ENCODE measurements around the gene RAB11FIP5. TPM values are rescaled to one million over a fixed set of nuclear protein-coding genes. Genes with fewer than 3 reads are reported as not detected.
"Not testable (repeated sequence)": the region's sequence is repeated elsewhere in the genome, so short reads cannot be mapped to it uniquely, and the experiment has no call there.

The RAB11FIP5 gene
- total RNA-seq, 1 experiment from 2014 or later, result 12.9 TPM

- Histone ChIP-seq H3K36me3 (ENCODE audit: insufficient read depth, low read length, poor library complexity, severe bottlenecking) (no peaks in the 10 kb centered on the region), H3K27ac (ENCODE audit: low read depth, low read length, poor library complexity, severe bottlenecking) (no peak overlapping the region), H3K9me3 (ENCODE audit: low read depth, low read length, poor library complexity, severe bottlenecking) (no peaks in the 10 kb centered on the region), H3K27me3 (replicated peaks; ENCODE audit: insufficient read depth, low read depth, low read length, poor library complexity) (no peaks in the 10 kb centered on the region), H3K4me3 (ENCODE audit: low read depth, low read length, poor library complexity, severe bottlenecking) (no peak overlapping the region), H3K4me1 (ENCODE audit: insufficient read depth, low read length, poor library complexity, severe bottlenecking) (peaks cover 10% of the 10 kb centered on the region)
- no TSS peak for BruUV-seq (replicated peaks)
- ChIA-PET CTCF (no interaction called here), POLR2A (ENCODE audit: low non-redundant PET) (interaction anchor here (0.5 kb wide), 1 partner anchor 164 kb away, joined by 3 read pairs; no protein-coding TSS in a partner anchor)
- TF ChIP-seq, protein P1, sequence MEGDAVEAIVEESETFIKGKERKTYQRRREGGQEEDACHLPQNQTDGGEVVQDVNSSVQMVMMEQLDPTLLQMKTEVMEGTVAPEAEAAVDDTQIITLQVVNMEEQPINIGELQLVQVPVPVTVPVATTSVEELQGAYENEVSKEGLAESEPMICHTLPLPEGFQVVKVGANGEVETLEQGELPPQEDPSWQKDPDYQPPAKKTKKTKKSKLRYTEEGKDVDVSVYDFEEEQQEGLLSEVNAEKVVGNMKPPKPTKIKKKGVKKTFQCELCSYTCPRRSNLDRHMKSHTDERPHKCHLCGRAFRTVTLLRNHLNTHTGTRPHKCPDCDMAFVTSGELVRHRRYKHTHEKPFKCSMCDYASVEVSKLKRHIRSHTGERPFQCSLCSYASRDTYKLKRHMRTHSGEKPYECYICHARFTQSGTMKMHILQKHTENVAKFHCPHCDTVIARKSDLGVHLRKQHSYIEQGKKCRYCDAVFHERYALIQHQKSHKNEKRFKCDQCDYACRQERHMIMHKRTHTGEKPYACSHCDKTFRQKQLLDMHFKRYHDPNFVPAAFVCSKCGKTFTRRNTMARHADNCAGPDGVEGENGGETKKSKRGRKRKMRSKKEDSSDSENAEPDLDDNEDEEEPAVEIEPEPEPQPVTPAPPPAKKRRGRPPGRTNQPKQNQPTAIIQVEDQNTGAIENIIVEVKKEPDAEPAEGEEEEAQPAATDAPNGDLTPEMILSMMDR (conservative IDR thresholded peaks at IDR 0.05; ENCODE audit: low read depth, low read length), result no peak
- TF ChIP-seq EZH2 (IDR thresholded peaks at IDR 0.05; ENCODE audit: borderline replicate concordance, low read depth, low read length, poor library complexity, severe bottlenecking), result no peak
- DNase-seq (ENCODE audit: low spot score), result no peak
- intact Hi-C loops (cut with micrococcal nuclease; ENCODE audit: unreplicated experiment), result no loop called here
Observed at GRCh38 chr2:73067043-73067442, 45.7 kb downstream of the RAB11FIP5 start.

GRCh38 chr2:73065070-73065469 is 47.7 kb downstream of the RAB11FIP5 start:
- intact Hi-C loops (cut with micrococcal nuclease; ENCODE audit: unreplicated experiment); H3K4me1 ChIP-seq (ENCODE audit: insufficient read depth, low read length, poor library complexity, severe bottlenecking); CTCF ChIA-PET; H3K27ac ChIP-seq (ENCODE audit: low read depth, low read length, poor library complexity, severe bottlenecking); H3K4me3 ChIP-seq (ENCODE audit: low read depth, low read length, poor library complexity, severe bottlenecking); POLR2A ChIA-PET (ENCODE audit: low non-redundant PET); H3K36me3 ChIP-seq (ENCODE audit: insufficient read depth, low read length, poor library complexity, severe bottlenecking); H3K27me3 ChIP-seq (replicated peaks; ENCODE audit: insufficient read depth, low read depth, low read length, poor library complexity); H3K9me3 ChIP-seq (ENCODE audit: low read depth, low read length, poor library complexity, severe bottlenecking); DNase-seq (ENCODE audit: low spot score); BruUV-seq (replicated peaks): not testable (repeated sequence)

GRCh38 chr2:73063909-73064875 is 48.6 kb downstream of the RAB11FIP5 start:
- no TSS peak for BruUV-seq (replicated peaks)
- H3K4me3 ChIP-seq (ENCODE audit: low read depth, low read length, poor library complexity, severe bottlenecking), result no peak overlapping the region
- CTCF ChIA-PET, result interaction anchor here (0.7 to 1.0 kb wide), 2 partner anchors 148 to 165 kb away, joined by 3 read pairs; no protein-coding TSS in a partner anchor

More at GRCh38 chr2:73063909-73064875, 48.6 kb downstream of the RAB11FIP5 start:
- Histone ChIP-seq H3K4me1 (ENCODE audit: insufficient read depth, low read length, poor library complexity, severe bottlenecking) (peaks cover 10% of the 10 kb centered on the region), H3K36me3 (ENCODE audit: insufficient read depth, low read length, poor library complexity, severe bottlenecking) (no peaks in the 10 kb centered on the region), H3K9me3 (ENCODE audit: low read depth, low read length, poor library complexity, severe bottlenecking) (no peaks in the 10 kb centered on the region), H3K27ac (ENCODE audit: low read depth, low read length, poor library complexity, severe bottlenecking) (peak overlapping the region; percentile 50), H3K27me3 (replicated peaks; ENCODE audit: insufficient read depth, low read depth, low read length, poor library complexity) (no peaks in the 10 kb centered on the region)
- POLR2A ChIA-PET (ENCODE audit: low non-redundant PET), result no interaction called here
- DNase-seq (ENCODE audit: low spot score), result peak; percentile 66
- intact Hi-C loops (cut with micrococcal nuclease; ENCODE audit: unreplicated experiment), result no loop called here
- TF ChIP-seq, protein P1 (conservative IDR thresholded peaks at IDR 0.05; ENCODE audit: low read depth, low read length), result no peak
- TF ChIP-seq EZH2 (IDR thresholded peaks at IDR 0.05; ENCODE audit: borderline replicate concordance, low read depth, low read length, poor library complexity, severe bottlenecking), result no peak
